Gastrocnemius medialis (tissue), 4 donors: ENCODE results near the gene CNNM4. TPM values are rescaled to one million over a fixed set of nuclear protein-coding genes. Genes with fewer than 3 reads are reported as not detected.

Experiments
- ATAC-seq, 2 donors: fragments of 150-250 bp; one replicate each; pipeline ENCODE4 v1.9.1; 2016
- DNase-seq, 2 donors: peaks; one replicate each; pipeline ENCODE4 v3.0.0-alpha.2; 2019
- H3K27ac ChIP-seq, 4 donors: fragments of 200-600 bp; sonication (generic); 1 replicate in 1 of 4; 2 replicates in 3 of 4; pipeline ENCODE4 v1.5.1; 2016 to 2018; ENCODE audit warnings: mild to moderate bottlenecking in 2 of 4, moderate library complexity in 1 of 4
- H3K27me3 ChIP-seq, 3 donors: fragments of 200-600 bp; sonication (generic) in 2 of 3; 1 replicate in 1 of 3; 2 replicates in 2 of 3; pipeline versions ENCODE4 v1.5.1 to v1.6.0; 2016 to 2019; ENCODE audit warnings: mild to moderate bottlenecking in 1 of 3, moderate library complexity in 1 of 3
- H3K36me3 ChIP-seq, 2 donors: fragments of 200-600 bp; sonication (generic) in 1 of 2; one replicate each; pipeline ENCODE4 v1.5.1; 2017 to 2018
- H3K4me1 ChIP-seq, 2 donors: fragments of 200-600 bp; sonication (generic) in 1 of 2; one replicate each; pipeline ENCODE4 v1.5.1; 2016 to 2017; ENCODE audit warnings: mild to moderate bottlenecking in 2 of 2
- H3K4me3 ChIP-seq, 4 donors: fragments of 200-600 bp; sonication (generic) in 3 of 4; 1 replicate in 1 of 4; 2 replicates in 3 of 4; pipeline ENCODE4 v1.5.1; 2016 to 2019; ENCODE audit warnings: mild to moderate bottlenecking in 2 of 4
- H3K9me3 ChIP-seq, 3 donors: fragments of 200-600 bp; sonication (generic) in 2 of 3; 1 replicate in 1 of 3; 2 replicates in 2 of 3; pipeline ENCODE4 v1.5.1; 2016 to 2019
- CTCF ChIP-seq, 5 experiments: fragments of 450-650 bp in 3 of 5; fragments of 200-600 bp in 2 of 5; sonication (generic) in 2 of 5; IDR thresholded peaks in 4 of 5; conservative IDR thresholded peaks in 1 of 5; 1 replicate in 4 of 5; 2 replicates in 1 of 5; pipeline ENCODE4 v1.5.1; 2016 to 2019; ENCODE audit warnings: antibody characterized with exemption in 5 of 5, mild to moderate bottlenecking in 3 of 5, moderate library complexity in 3 of 5
- POLR2A ChIP-seq, 2 donors: fragments of 450-650 bp; IDR thresholded peaks; one replicate each; pipeline ENCODE4 v1.6.1; 2017; ENCODE audit warnings: antibody characterized with exemption in 2 of 2, mild to moderate bottlenecking in 2 of 2, moderate library complexity in 2 of 2
- in situ Hi-C, 4 donors: fragments of 200-750 bp; cut with MboI; loops; one replicate each; pipeline versions ENCODE4 v1.15.0 to v1.8.0; 2017; ENCODE audit warnings: low sequenced_read_pairs in 4 of 4
- intact Hi-C: fragments of 100-400 bp; cut with DNase I; formaldehyde crosslinking; loops from one replicate; pipeline ENCODE4 v1.15.1; 2023; ENCODE audit warnings: low total_unique reads
- total RNA-seq, 4 donors: library from RNA; depleted of rRNA; stranded (reverse); fragments of >200 nt; gene quantifications; one replicate each; pipeline versions ENCODE4 v1.1.0 to v1.2.3, GENCODE V29; 2016

CNNM4 gene
- total RNA-seq, 4 donors from 2014 or later: 5.4 to 20.1 (median 9.1) TPM

GRCh38 chr2:96799623-96799935, 38.9 kb downstream of the CNNM4 start:
- in situ Hi-C loops: no loop called here
- Histone ChIP-seq H3K27ac (peak overlapping the region; percentile 84 to 90 (median 88)), H3K36me3 (peaks cover 0 to 23% of the 10 kb centered on the region in 2 donors), H3K4me1 (peaks cover 6 to 8% of the 10 kb centered on the region in 2 donors), H3K9me3 (no peaks in the 10 kb centered on the region), H3K27me3 (no peaks in the 10 kb centered on the region), H3K4me3 (no peak overlapping the region)
- no peak for TF ChIP-seq POLR2A (IDR thresholded peaks at IDR 0.05)
- no peak for TF ChIP-seq CTCF (IDR thresholded peaks at IDR 0.05 in 4 of 5, conservative IDR thresholded peaks at IDR 0.05 in 1 of 5)
- intact Hi-C loops: no loop called here
- no peak for DNase-seq
- no peak for ATAC-seq

GRCh38 chr2:96800061-96801004, 39.6 kb downstream of the CNNM4 start:
- H3K27ac ChIP-seq: peak overlapping the region; percentile 84 to 90 (median 88)
- no peak for DNase-seq
- H3K4me1 ChIP-seq: peaks cover 6 to 8% of the 10 kb centered on the region in 2 donors
- H3K4me3 ChIP-seq: no peak overlapping the region
- no peaks in the 10 kb centered on the region for H3K27me3 ChIP-seq
- H3K36me3 ChIP-seq: peaks cover 0 to 23% of the 10 kb centered on the region in 2 donors
- no peaks in the 10 kb centered on the region for H3K9me3 ChIP-seq
- ATAC-seq: no peak
- intact Hi-C loops: loop anchor here (2.0 to 5.0 kb wide), 4 partner anchors 30 to 253 kb away; partner anchors contain the start of genes CNNM4 and LMAN2L
- TF ChIP-seq CTCF (IDR thresholded peaks at IDR 0.05 in 4 of 5, conservative IDR thresholded peaks at IDR 0.05 in 1 of 5) (no peak), POLR2A (IDR thresholded peaks at IDR 0.05) (no peak)
- in situ Hi-C loops: no loop called here

GRCh38 chr2:96801005-96801785, 40.5 kb downstream of the CNNM4 start:
- DNase-seq (peak; percentile 89 to 94), ATAC-seq (peak; percentile 98 to 99)
- peak overlapping the region; percentile 84 to 90 (median 88) for H3K27ac ChIP-seq
- in situ Hi-C loops: no loop called here
- peaks cover 0 to 23% of the 10 kb centered on the region in 2 donors for H3K36me3 ChIP-seq
- H3K27me3 ChIP-seq: no peaks in the 10 kb centered on the region
- intact Hi-C loops: loop anchor here (2.0 to 5.0 kb wide), 4 partner anchors 30 to 254 kb away; partner anchors contain the start of genes CNNM4 and LMAN2L
- peak; percentile 92 to 96 (median 96) for TF ChIP-seq CTCF (IDR thresholded peaks at IDR 0.05 in 4 of 5, conservative IDR thresholded peaks at IDR 0.05 in 1 of 5)
- no peak for TF ChIP-seq POLR2A (IDR thresholded peaks at IDR 0.05)
- H3K9me3 ChIP-seq: no peaks in the 10 kb centered on the region
- peaks cover 6 to 8% of the 10 kb centered on the region in 2 donors for H3K4me1 ChIP-seq
- no peak overlapping the region for H3K4me3 ChIP-seq

GRCh38 chr2:96801786-96802595, 41.3 kb downstream of the CNNM4 start:
- Histone ChIP-seq H3K27ac (peak overlapping the region in 2 of 4 donors; percentile 88 to 90), H3K4me3 (no peak overlapping the region), H3K27me3 (no peaks in the 10 kb centered on the region), H3K9me3 (no peaks in the 10 kb centered on the region), H3K36me3 (peaks cover 0 to 23% of the 10 kb centered on the region in 2 donors), H3K4me1 (peaks cover 6 to 8% of the 10 kb centered on the region in 2 donors)
- in situ Hi-C loops (no loop called here), intact Hi-C loops (loop anchor here (2.0 to 5.0 kb wide), 4 partner anchors 31 to 255 kb away; partner anchors contain the start of genes CNNM4 and LMAN2L)
- DNase-seq (no peak), ATAC-seq (no peak)
- TF ChIP-seq POLR2A (IDR thresholded peaks at IDR 0.05): no peak
- no peak for TF ChIP-seq CTCF (IDR thresholded peaks at IDR 0.05 in 4 of 5, conservative IDR thresholded peaks at IDR 0.05 in 1 of 5)
